Measurements from ENCODE around the gene CSF3. TPM values are rescaled to one million over a fixed set of nuclear protein-coding genes. Genes with fewer than 3 reads are reported as not detected.
A peak's percentile ranks its signal among the peaks of the same experiment; 100 is the strongest.

Gene CSF3
- total RNA-seq, 1 donor from 2014 or later: not detected

GRCh38 chr17:40025559-40025958 lies 10.3 kb downstream of the CSF3 start:
- H3K27ac Mint-ChIP-seq (ENCODE audit: unreplicated experiment): no peak overlapping the region
- H3K27me3 Mint-ChIP-seq (ENCODE audit: low read depth): no peaks in the 10 kb centered on the region
- H3K9me3 Mint-ChIP-seq (ENCODE audit: low read depth): no peaks in the 10 kb centered on the region
- H3K4me3 Mint-ChIP-seq (ENCODE audit: unreplicated experiment): no peak overlapping the region
- peaks cover 35% of the 10 kb centered on the region for H3K36me3 Mint-ChIP-seq (ENCODE audit: low read depth)
- DNase-seq (ENCODE audit: low spot score): no peak
- peaks cover 31% of the 10 kb centered on the region for H3K4me1 Mint-ChIP-seq (ENCODE audit: low read depth)
- TF ChIP-seq CTCF (IDR thresholded peaks at IDR 0.05): no peak

GRCh38 chr17:40025991-40026815 lies 11.0 kb downstream of the CSF3 start:
- Mint-ChIP-seq H3K27ac (ENCODE audit: unreplicated experiment) (no peak overlapping the region), H3K4me3 (ENCODE audit: unreplicated experiment) (no peak overlapping the region), H3K27me3 (ENCODE audit: low read depth) (no peaks in the 10 kb centered on the region), H3K9me3 (ENCODE audit: low read depth) (no peaks in the 10 kb centered on the region), H3K36me3 (ENCODE audit: low read depth) (peaks cover 40% of the 10 kb centered on the region), H3K4me1 (ENCODE audit: low read depth) (peaks cover 27% of the 10 kb centered on the region)
- no peak for TF ChIP-seq CTCF (IDR thresholded peaks at IDR 0.05)
- no peak for DNase-seq (ENCODE audit: low spot score)

- Mint-ChIP-seq H3K9me3 (ENCODE audit: low read depth) (no peaks in the 10 kb centered on the region), H3K27ac (ENCODE audit: unreplicated experiment) (no peak overlapping the region), H3K4me1 (ENCODE audit: low read depth) (peaks cover 18% of the 10 kb centered on the region), H3K36me3 (ENCODE audit: low read depth) (peaks cover 39% of the 10 kb centered on the region), H3K27me3 (ENCODE audit: low read depth) (no peaks in the 10 kb centered on the region), H3K4me3 (ENCODE audit: unreplicated experiment) (no peak overlapping the region)
- TF ChIP-seq CTCF (IDR thresholded peaks at IDR 0.05): peak; percentile 95
- DNase-seq (ENCODE audit: low spot score): no peak
These were observed 11.8 kb downstream of the CSF3 start for GRCh38 chr17:40026816-40027613.

- no peak for DNase-seq (ENCODE audit: low spot score)
- peaks cover 14% of the 10 kb centered on the region for H3K4me1 Mint-ChIP-seq (ENCODE audit: low read depth)
- H3K9me3 Mint-ChIP-seq (ENCODE audit: low read depth): no peaks in the 10 kb centered on the region
- TF ChIP-seq CTCF (IDR thresholded peaks at IDR 0.05): no peak
- H3K27ac Mint-ChIP-seq (ENCODE audit: unreplicated experiment): no peak overlapping the region
- H3K36me3 Mint-ChIP-seq (ENCODE audit: low read depth): peaks cover 40% of the 10 kb centered on the region
- H3K27me3 Mint-ChIP-seq (ENCODE audit: low read depth): no peaks in the 10 kb centered on the region
- no peak overlapping the region for H3K4me3 Mint-ChIP-seq (ENCODE audit: unreplicated experiment)
These were observed 12.4 kb downstream of the CSF3 start for GRCh38 chr17:40027614-40028012.

GRCh38 chr17:40028595-40028994 lies 13.4 kb downstream of the CSF3 start:
- peaks cover 43% of the 10 kb centered on the region for H3K36me3 Mint-ChIP-seq (ENCODE audit: low read depth)
- no peaks in the 10 kb centered on the region for H3K27me3 Mint-ChIP-seq (ENCODE audit: low read depth)
- peaks cover 9% of the 10 kb centered on the region for H3K4me1 Mint-ChIP-seq (ENCODE audit: low read depth)
- H3K9me3 Mint-ChIP-seq (ENCODE audit: low read depth): no peaks in the 10 kb centered on the region
- no peak for TF ChIP-seq CTCF (IDR thresholded peaks at IDR 0.05)
- H3K4me3 Mint-ChIP-seq (ENCODE audit: unreplicated experiment): no peak overlapping the region
- no peak for DNase-seq (ENCODE audit: low spot score)
- no peak overlapping the region for H3K27ac Mint-ChIP-seq (ENCODE audit: unreplicated experiment)

Data from chondrocyte (in vitro differentiated cells).